ENCODE data around the gene PIK3R5. TPM values are rescaled to one million over a fixed set of nuclear protein-coding genes. Genes with fewer than 3 reads are reported as not detected.

PIK3R5 gene
- total RNA-seq, 1 donor from 2014 or later = 0.25 TPM

- Mint-ChIP-seq H3K4me1 (peaks cover 1% of the 10 kb centered on the region), H3K4me3 (no peak overlapping the region), H3K27ac (no peak overlapping the region), H3K9me3 (peaks cover 12% of the 10 kb centered on the region), H3K27me3 (ENCODE audit: low read depth) (peaks cover 2% of the 10 kb centered on the region), H3K36me3 (no peaks in the 10 kb centered on the region)
- TF ChIP-seq, protein P1, sequence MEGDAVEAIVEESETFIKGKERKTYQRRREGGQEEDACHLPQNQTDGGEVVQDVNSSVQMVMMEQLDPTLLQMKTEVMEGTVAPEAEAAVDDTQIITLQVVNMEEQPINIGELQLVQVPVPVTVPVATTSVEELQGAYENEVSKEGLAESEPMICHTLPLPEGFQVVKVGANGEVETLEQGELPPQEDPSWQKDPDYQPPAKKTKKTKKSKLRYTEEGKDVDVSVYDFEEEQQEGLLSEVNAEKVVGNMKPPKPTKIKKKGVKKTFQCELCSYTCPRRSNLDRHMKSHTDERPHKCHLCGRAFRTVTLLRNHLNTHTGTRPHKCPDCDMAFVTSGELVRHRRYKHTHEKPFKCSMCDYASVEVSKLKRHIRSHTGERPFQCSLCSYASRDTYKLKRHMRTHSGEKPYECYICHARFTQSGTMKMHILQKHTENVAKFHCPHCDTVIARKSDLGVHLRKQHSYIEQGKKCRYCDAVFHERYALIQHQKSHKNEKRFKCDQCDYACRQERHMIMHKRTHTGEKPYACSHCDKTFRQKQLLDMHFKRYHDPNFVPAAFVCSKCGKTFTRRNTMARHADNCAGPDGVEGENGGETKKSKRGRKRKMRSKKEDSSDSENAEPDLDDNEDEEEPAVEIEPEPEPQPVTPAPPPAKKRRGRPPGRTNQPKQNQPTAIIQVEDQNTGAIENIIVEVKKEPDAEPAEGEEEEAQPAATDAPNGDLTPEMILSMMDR (IDR thresholded peaks at IDR 0.05; ENCODE audit: unreplicated experiment) = no peak
- DNase-seq (ENCODE audit: low spot score in 2 of 2, unreplicated experiment in 2 of 2) = no peak
Observed at GRCh38 chr17:8841844-8842243, 123.7 kb downstream of the PIK3R5 start.

GRCh38 chr17:8839410-8839935, 126.0 kb downstream of the PIK3R5 start:
- no peak overlapping the region for H3K27ac Mint-ChIP-seq
- peaks cover 4% of the 10 kb centered on the region for H3K9me3 Mint-ChIP-seq
- H3K36me3 Mint-ChIP-seq = no peaks in the 10 kb centered on the region
- no peak overlapping the region for H3K4me3 Mint-ChIP-seq
- H3K27me3 Mint-ChIP-seq (ENCODE audit: low read depth) = peaks cover 2% of the 10 kb centered on the region
- no peak for DNase-seq (ENCODE audit: low spot score in 2 of 2, unreplicated experiment in 2 of 2)
- peaks cover 1% of the 10 kb centered on the region for H3K4me1 Mint-ChIP-seq
- TF ChIP-seq, protein P1 (IDR thresholded peaks at IDR 0.05; ENCODE audit: unreplicated experiment) = no peak

GRCh38 chr17:8838551-8839095, 126.9 kb downstream of the PIK3R5 start:
- TF ChIP-seq, protein P1 (IDR thresholded peaks at IDR 0.05; ENCODE audit: unreplicated experiment) = no peak
- Mint-ChIP-seq H3K4me1 (peaks cover 1% of the 10 kb centered on the region), H3K4me3 (no peak overlapping the region), H3K27ac (no peak overlapping the region), H3K36me3 (no peaks in the 10 kb centered on the region), H3K9me3 (peaks cover 4% of the 10 kb centered on the region), H3K27me3 (ENCODE audit: low read depth) (peaks cover 3% of the 10 kb centered on the region)
- DNase-seq (ENCODE audit: low spot score in 2 of 2, unreplicated experiment in 2 of 2) = no peak

- H3K9me3 Mint-ChIP-seq = peaks cover 4% of the 10 kb centered on the region
- no peaks in the 10 kb centered on the region for H3K36me3 Mint-ChIP-seq
- H3K4me1 Mint-ChIP-seq = peaks cover 1% of the 10 kb centered on the region
- DNase-seq (ENCODE audit: low spot score in 2 of 2, unreplicated experiment in 2 of 2) = no peak
- H3K4me3 Mint-ChIP-seq = no peak overlapping the region
- peaks cover 3% of the 10 kb centered on the region for H3K27me3 Mint-ChIP-seq (ENCODE audit: low read depth)
- TF ChIP-seq, protein P1 (IDR thresholded peaks at IDR 0.05; ENCODE audit: unreplicated experiment) = no peak
- no peak overlapping the region for H3K27ac Mint-ChIP-seq
Observed at GRCh38 chr17:8837563-8838075, 127.9 kb downstream of the PIK3R5 start.

GRCh38 chr17:8836821-8837562, 128.5 kb downstream of the PIK3R5 start:
- Mint-ChIP-seq H3K27me3 (ENCODE audit: low read depth) (peaks cover 4% of the 10 kb centered on the region), H3K4me3 (no peak overlapping the region), H3K27ac (no peak overlapping the region), H3K9me3 (peaks cover 4% of the 10 kb centered on the region), H3K4me1 (peaks cover 1% of the 10 kb centered on the region), H3K36me3 (no peaks in the 10 kb centered on the region)
- DNase-seq (ENCODE audit: low spot score in 2 of 2, unreplicated experiment in 2 of 2) = no peak
- TF ChIP-seq, protein P1 (IDR thresholded peaks at IDR 0.05; ENCODE audit: unreplicated experiment) = no peak

All from mesothelial cell of epicardium (in vitro differentiated cells).